Activated naive CD4-positive, alpha-beta T cell treated with anti-CD3 and anti-CD28 coated beads for 36 hours (primary cell): ENCODE results near the gene DUSP15. TPM values are rescaled to one million over a fixed set of nuclear protein-coding genes. Genes with fewer than 3 reads are reported as not detected.

Source experiments
- CTCF ChIA-PET: fragments of 350-600 bp; sonication (Branson Sonifier 250); formaldehyde crosslinking; loops from one replicate; lab custom pipeline; 2021; ENCODE audit warnings: antibody characterized with exemption; lab: Charles Lee
- DNase-seq: peaks from one replicate; pipeline ENCODE4 v3.0.0-alpha.2; 2020
- H3K27ac Mint-ChIP-seq: one replicate; pipeline ENCODE4 v1.8.0; 2021; ENCODE audit warnings: mild to moderate bottlenecking, mixed read lengths
- H3K27me3 Mint-ChIP-seq: one replicate; pipeline ENCODE4 v1.8.0; 2021; ENCODE audit warnings: low read depth, mixed read lengths
- H3K36me3 Mint-ChIP-seq: one replicate; pipeline ENCODE4 v1.8.0; 2021; ENCODE audit warnings: low read depth, mixed read lengths
- H3K4me1 Mint-ChIP-seq: one replicate; pipeline ENCODE4 v1.8.0; 2021; ENCODE audit warnings: low read depth, mixed read lengths
- H3K4me3 Mint-ChIP-seq: one replicate; pipeline ENCODE4 v1.8.0; 2021; ENCODE audit warnings: mild to moderate bottlenecking, moderate library complexity, mixed read lengths
- H3K9me3 Mint-ChIP-seq: one replicate; pipeline ENCODE4 v1.8.0; 2021; ENCODE audit warnings: mixed read lengths
- intact Hi-C: fragments of 100-400 bp; cut with micrococcal nuclease; formaldehyde crosslinking; loops from one replicate; pipeline ENCODE4 v1.15.1; 2023
- total RNA-seq, 2 experiments: library from RNA; stranded (reverse); gene quantifications; one replicate each; pipeline ENCODE4 v1.2.3, GENCODE V29; 2021

Gene DUSP15
- total RNA-seq, 2 experiments from 2014 or later: not detected

- Mint-ChIP-seq H3K27me3 (peaks cover 28% of the 10 kb centered on the region), H3K36me3 (no peaks in the 10 kb centered on the region), H3K4me3 (no peak overlapping the region), H3K9me3 (no peaks in the 10 kb centered on the region), H3K4me1 (no peaks in the 10 kb centered on the region), H3K27ac (no peak overlapping the region)
- intact Hi-C loops: loop anchor here (1.0 kb wide), 1 partner anchor 239 kb away; no protein-coding TSS in a partner anchor
- CTCF ChIA-PET: interaction anchor here (0.7 to 8.8 kb wide), 17 partner anchors 11 to 180 kb away, joined by 3 to 107 read pairs (median 7); partner anchors contain the start of gene PDRG1
- DNase-seq: no peak
Measured at GRCh38 chr20:31853481-31853880, 16.8 kb downstream of the DUSP15 start.

GRCh38 chr20:31851240-31851955, 18.9 kb downstream of the DUSP15 start:
- no peaks in the 10 kb centered on the region for H3K4me1 Mint-ChIP-seq
- no peak overlapping the region for H3K27ac Mint-ChIP-seq
- H3K9me3 Mint-ChIP-seq: no peaks in the 10 kb centered on the region
- H3K27me3 Mint-ChIP-seq: peaks cover 21% of the 10 kb centered on the region
- H3K4me3 Mint-ChIP-seq: no peak overlapping the region
- no peaks in the 10 kb centered on the region for H3K36me3 Mint-ChIP-seq
- no peak for DNase-seq
- CTCF ChIA-PET: interaction anchor here (0.6 to 8.8 kb wide), 20 partner anchors 9 to 240 kb away, joined by 3 to 107 read pairs (median 4); partner anchors contain the start of gene PDRG1
- intact Hi-C loops: no loop called here

- CTCF ChIA-PET: interaction anchor here (1.8 to 8.8 kb wide), 7 partner anchors 12 to 242 kb away, joined by 7 to 107 read pairs (median 21); partner anchors contain the start of gene PDRG1
Measured at GRCh38 chr20:31849306-31849930, 20.9 kb downstream of the DUSP15 start.

GRCh38 chr20:31848088-31848999, 22.0 kb downstream of the DUSP15 start:
- Mint-ChIP-seq H3K27me3 (peaks cover 21% of the 10 kb centered on the region), H3K27ac (no peak overlapping the region), H3K4me3 (no peak overlapping the region), H3K9me3 (no peaks in the 10 kb centered on the region), H3K36me3 (no peaks in the 10 kb centered on the region), H3K4me1 (no peaks in the 10 kb centered on the region)
- intact Hi-C loops: loop anchor here (5.0 kb wide), 1 partner anchor 216 kb away; no protein-coding TSS in a partner anchor
- no peak for DNase-seq
- CTCF ChIA-PET: interaction anchor here (1.5 to 5.4 kb wide), 7 partner anchors 11 to 105 kb away, joined by 3 to 53 read pairs (median 11); partner anchors contain the start of gene PDRG1

More at GRCh38 chr20:31849306-31849930, 20.9 kb downstream of the DUSP15 start:
- no peaks in the 10 kb centered on the region for H3K4me1 Mint-ChIP-seq
- no peaks in the 10 kb centered on the region for H3K36me3 Mint-ChIP-seq
- peaks cover 21% of the 10 kb centered on the region for H3K27me3 Mint-ChIP-seq
- no peak for DNase-seq
- H3K27ac Mint-ChIP-seq: no peak overlapping the region
- H3K4me3 Mint-ChIP-seq: no peak overlapping the region
- H3K9me3 Mint-ChIP-seq: no peaks in the 10 kb centered on the region
- intact Hi-C loops: loop anchor here (5.0 kb wide), 1 partner anchor 217 kb away; no protein-coding TSS in a partner anchor

- Mint-ChIP-seq H3K4me1 (no peaks in the 10 kb centered on the region), H3K27me3 (peaks cover 21% of the 10 kb centered on the region), H3K4me3 (no peak overlapping the region), H3K27ac (no peak overlapping the region), H3K36me3 (no peaks in the 10 kb centered on the region), H3K9me3 (no peaks in the 10 kb centered on the region)
- no peak for DNase-seq
- intact Hi-C loops: loop anchor here (1.0 to 5.0 kb wide), 2 partner anchors 24 to 214 kb away; no protein-coding TSS in a partner anchor
- CTCF ChIA-PET: interaction anchor here (0.7 to 5.4 kb wide), 23 partner anchors 9 to 188 kb away, joined by 3 to 53 read pairs (median 3); partner anchors contain the start of gene PDRG1
Measured at GRCh38 chr20:31846793-31847138, 23.6 kb downstream of the DUSP15 start.

- Mint-ChIP-seq H3K9me3 (no peaks in the 10 kb centered on the region), H3K27ac (no peak within 1 kb of the TSS)
- intact Hi-C loops: loop anchor here (5.0 kb wide), 1 partner anchor 213 kb away; no protein-coding TSS in a partner anchor
Measured at GRCh38 chr20:31845300-31845863, 24.9 kb downstream of the DUSP15 start, which contains the start of gene FOXS1. Gene FOXS1 (minus strand): TSS chr20:31845604. CDS start chr20:31845542, 62 bp downstream.

GRCh38 chr20:31844737-31845299, 25.5 kb downstream of the DUSP15 start:
- intact Hi-C loops: loop anchor here (5.0 kb wide), 1 partner anchor 213 kb away; no protein-coding TSS in a partner anchor
- no peak for DNase-seq
- Mint-ChIP-seq H3K9me3 (no peaks in the 10 kb centered on the region), H3K36me3 (no peaks in the 10 kb centered on the region), H3K27ac (no peak overlapping the region), H3K4me1 (no peaks in the 10 kb centered on the region), H3K4me3 (no peak overlapping the region), H3K27me3 (peaks cover 7% of the 10 kb centered on the region)
- CTCF ChIA-PET: interaction anchor here (0.6 to 5.4 kb wide), 4 partner anchors 10 to 244 kb away, joined by 3 to 53 read pairs (median 14); no protein-coding TSS in a partner anchor

More at GRCh38 chr20:31845300-31845863, 24.9 kb downstream of the DUSP15 start, which contains the start of gene FOXS1:
- Mint-ChIP-seq H3K4me3 (no peak within 1 kb of the TSS), H3K27me3 (peaks cover 12% of the 10 kb centered on the region), H3K36me3 (no peaks in the 10 kb centered on the region), H3K4me1 (no peaks in the 10 kb centered on the region)
- CTCF ChIA-PET: interaction anchor here (0.6 to 5.4 kb wide), 4 partner anchors 9 to 244 kb away, joined by 3 to 53 read pairs (median 14); no protein-coding TSS in a partner anchor
- no peak for DNase-seq

GRCh38 chr20:31843881-31844280, 26.4 kb downstream of the DUSP15 start:
- intact Hi-C loops: no loop called here
- CTCF ChIA-PET: interaction anchor here (4.5 to 5.4 kb wide), 2 partner anchors 10 to 21 kb away, joined by 26 to 53 read pairs; no protein-coding TSS in a partner anchor
- Mint-ChIP-seq H3K4me3 (no peak overlapping the region), H3K36me3 (no peaks in the 10 kb centered on the region), H3K9me3 (no peaks in the 10 kb centered on the region), H3K4me1 (no peaks in the 10 kb centered on the region), H3K27me3 (peaks cover 6% of the 10 kb centered on the region), H3K27ac (no peak overlapping the region)
- no peak for DNase-seq

GRCh38 chr20:31843288-31843687, 27.0 kb downstream of the DUSP15 start:
- intact Hi-C loops: no loop called here
- Mint-ChIP-seq H3K27ac (no peak overlapping the region), H3K36me3 (no peaks in the 10 kb centered on the region), H3K4me3 (no peak overlapping the region), H3K4me1 (no peaks in the 10 kb centered on the region), H3K9me3 (no peaks in the 10 kb centered on the region), H3K27me3 (peaks cover 1% of the 10 kb centered on the region)
- DNase-seq: no peak
- CTCF ChIA-PET: interaction anchor here (4.5 to 5.4 kb wide), 2 partner anchors 11 to 20 kb away, joined by 26 to 53 read pairs; no protein-coding TSS in a partner anchor

GRCh38 chr20:31842471-31843157, 27.7 kb downstream of the DUSP15 start:
- H3K9me3 Mint-ChIP-seq: no peaks in the 10 kb centered on the region
- DNase-seq: no peak
- H3K27me3 Mint-ChIP-seq: peaks cover 1% of the 10 kb centered on the region

More at GRCh38 chr20:31842471-31843157, 27.7 kb downstream of the DUSP15 start:
- H3K36me3 Mint-ChIP-seq: no peaks in the 10 kb centered on the region
- no peaks in the 10 kb centered on the region for H3K4me1 Mint-ChIP-seq
- CTCF ChIA-PET: interaction anchor here (4.5 to 5.4 kb wide), 2 partner anchors 12 to 20 kb away, joined by 26 to 53 read pairs; no protein-coding TSS in a partner anchor
- H3K4me3 Mint-ChIP-seq: no peak overlapping the region
- H3K27ac Mint-ChIP-seq: no peak overlapping the region
- intact Hi-C loops: no loop called here
